Measurements from ENCODE around the gene MACROD1. TPM values are rescaled to one million over a fixed set of nuclear protein-coding genes. Genes with fewer than 3 reads are reported as not detected.
A peak's percentile ranks its signal among the peaks of the same experiment; 100 is the strongest.

MACROD1 gene
- total RNA-seq, 1 donor: 17.7 TPM

DNA sequence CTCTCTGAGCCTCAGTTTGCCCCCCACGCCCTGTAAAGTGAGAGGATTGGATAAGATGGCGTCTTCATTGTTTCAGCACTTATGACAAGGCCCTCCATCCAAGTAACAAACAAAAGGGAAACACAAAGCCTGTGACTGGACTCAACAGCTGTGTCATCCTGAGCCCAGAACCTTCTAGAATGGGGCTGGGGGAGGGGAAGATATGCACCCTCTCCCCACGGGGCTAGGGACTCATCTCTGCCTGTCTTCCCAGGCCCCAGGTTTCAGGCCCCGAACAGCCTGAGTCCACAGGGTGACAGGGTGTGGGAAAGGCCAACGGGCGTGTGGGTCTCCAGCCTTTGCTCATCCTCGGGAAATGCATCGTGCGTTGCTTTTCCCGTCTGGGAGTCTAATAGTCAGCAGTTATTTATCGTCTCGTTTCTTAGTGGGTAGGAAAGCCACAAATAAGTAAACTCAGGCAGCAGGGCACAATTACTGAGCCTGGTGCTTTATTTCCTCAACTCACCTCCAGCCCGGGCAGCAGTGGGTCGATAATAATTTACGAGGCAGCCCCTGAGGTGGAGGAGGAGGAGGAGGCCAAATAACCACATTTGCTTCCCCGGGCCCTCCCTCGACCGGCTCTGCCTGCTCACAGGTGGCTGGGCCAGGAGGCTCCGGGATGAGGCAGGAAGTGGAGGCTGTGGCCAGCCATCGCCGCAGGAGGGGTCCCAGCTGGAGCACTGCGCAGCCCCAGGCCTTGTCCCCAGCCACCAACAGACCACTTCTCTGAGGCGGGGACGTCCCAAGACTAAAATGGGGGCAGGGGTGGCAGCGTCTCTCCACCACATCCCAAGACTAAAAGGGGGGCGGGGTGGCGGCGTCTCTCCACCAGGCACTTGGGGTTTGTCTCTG lies 75.8 kb downstream of the MACROD1 start:
- DNase-seq (ENCODE audit: insufficient read length, low spot score, missing footprints): no peak
- no peaks in the 10 kb centered on the region for H3K9me3 ChIP-seq (ENCODE audit: low read depth, low read length)
- no peak overlapping the region for H3K4me3 ChIP-seq (ENCODE audit: insufficient read depth, low read length)
- H3K79me2 ChIP-seq (ENCODE audit: insufficient read depth, low read length): no peaks in the 10 kb centered on the region
- no peaks in the 10 kb centered on the region for H3K36me3 ChIP-seq (ENCODE audit: insufficient read depth, low read length)
- no peak overlapping the region for H3K27ac ChIP-seq (ENCODE audit: low read depth, low read length)
- H4K20me1 ChIP-seq (ENCODE audit: insufficient read depth, low read length): no peaks in the 10 kb centered on the region
- H3K4me1 ChIP-seq (ENCODE audit: insufficient read depth, low read length): peaks cover 28% of the 10 kb centered on the region
- no peaks in the 10 kb centered on the region for H3K27me3 ChIP-seq (ENCODE audit: insufficient read depth, low read length)
- H2AFZ ChIP-seq (ENCODE audit: low read length): no peak overlapping the region
- TF ChIP-seq, protein P1, sequence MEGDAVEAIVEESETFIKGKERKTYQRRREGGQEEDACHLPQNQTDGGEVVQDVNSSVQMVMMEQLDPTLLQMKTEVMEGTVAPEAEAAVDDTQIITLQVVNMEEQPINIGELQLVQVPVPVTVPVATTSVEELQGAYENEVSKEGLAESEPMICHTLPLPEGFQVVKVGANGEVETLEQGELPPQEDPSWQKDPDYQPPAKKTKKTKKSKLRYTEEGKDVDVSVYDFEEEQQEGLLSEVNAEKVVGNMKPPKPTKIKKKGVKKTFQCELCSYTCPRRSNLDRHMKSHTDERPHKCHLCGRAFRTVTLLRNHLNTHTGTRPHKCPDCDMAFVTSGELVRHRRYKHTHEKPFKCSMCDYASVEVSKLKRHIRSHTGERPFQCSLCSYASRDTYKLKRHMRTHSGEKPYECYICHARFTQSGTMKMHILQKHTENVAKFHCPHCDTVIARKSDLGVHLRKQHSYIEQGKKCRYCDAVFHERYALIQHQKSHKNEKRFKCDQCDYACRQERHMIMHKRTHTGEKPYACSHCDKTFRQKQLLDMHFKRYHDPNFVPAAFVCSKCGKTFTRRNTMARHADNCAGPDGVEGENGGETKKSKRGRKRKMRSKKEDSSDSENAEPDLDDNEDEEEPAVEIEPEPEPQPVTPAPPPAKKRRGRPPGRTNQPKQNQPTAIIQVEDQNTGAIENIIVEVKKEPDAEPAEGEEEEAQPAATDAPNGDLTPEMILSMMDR (IDR thresholded peaks at IDR 0.05; ENCODE audit: extremely low read depth, low read depth, low read length): no peak
- no peak overlapping the region for H3K4me2 ChIP-seq (ENCODE audit: insufficient read depth, low read length)

DNA sequence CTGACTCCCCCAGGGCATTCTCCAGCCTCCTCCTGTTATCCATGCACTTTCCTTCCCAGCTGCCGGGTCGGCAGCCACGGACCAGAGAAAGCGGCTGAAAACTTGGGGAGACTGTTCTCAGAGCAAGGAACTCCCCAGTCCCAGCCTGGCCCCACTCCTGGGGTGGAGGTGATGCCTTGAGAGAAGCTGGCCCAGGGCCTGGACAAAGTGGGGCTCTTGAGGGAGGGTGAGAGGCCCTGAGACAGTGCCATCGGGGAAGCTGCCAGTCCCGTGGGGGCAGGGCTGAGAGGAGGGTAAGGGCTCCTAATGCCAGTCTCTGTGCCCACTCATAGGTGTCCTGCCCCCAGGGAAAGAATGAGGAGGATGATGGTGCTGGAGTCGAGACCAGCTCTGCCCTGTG lies 76.4 kb downstream of the MACROD1 start:
- H3K79me2 ChIP-seq (ENCODE audit: insufficient read depth, low read length): no peaks in the 10 kb centered on the region
- TF ChIP-seq, protein P1 (IDR thresholded peaks at IDR 0.05; ENCODE audit: extremely low read depth, low read depth, low read length): no peak
- H3K27ac ChIP-seq (ENCODE audit: low read depth, low read length): no peak overlapping the region
- peaks cover 22% of the 10 kb centered on the region for H3K4me1 ChIP-seq (ENCODE audit: insufficient read depth, low read length)
- no peaks in the 10 kb centered on the region for H3K9me3 ChIP-seq (ENCODE audit: low read depth, low read length)
- H3K27me3 ChIP-seq (ENCODE audit: insufficient read depth, low read length): no peaks in the 10 kb centered on the region
- no peaks in the 10 kb centered on the region for H3K36me3 ChIP-seq (ENCODE audit: insufficient read depth, low read length)
- H2AFZ ChIP-seq (ENCODE audit: low read length): no peak overlapping the region
- H3K4me2 ChIP-seq (ENCODE audit: insufficient read depth, low read length): no peak overlapping the region
- no peak overlapping the region for H3K4me3 ChIP-seq (ENCODE audit: insufficient read depth, low read length)
- no peak for DNase-seq (ENCODE audit: insufficient read length, low spot score, missing footprints)
- no peaks in the 10 kb centered on the region for H4K20me1 ChIP-seq (ENCODE audit: insufficient read depth, low read length)

DNA sequence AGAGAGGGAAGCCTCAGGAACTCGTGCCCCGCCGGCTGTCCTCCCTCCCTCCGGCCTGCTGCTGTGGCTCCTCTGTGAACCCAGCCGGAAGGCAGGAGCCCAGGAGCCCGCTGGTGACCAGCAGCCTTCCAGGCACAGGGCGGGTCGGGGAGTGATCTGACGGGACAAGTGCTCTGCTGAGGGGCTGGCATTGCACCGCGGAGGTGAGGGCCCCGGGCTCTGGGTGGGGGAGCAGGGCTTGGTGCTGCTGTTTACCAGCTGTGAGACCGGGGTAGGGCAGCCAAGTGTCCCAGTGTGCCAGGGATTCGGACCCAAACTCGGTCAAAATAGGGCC lies 76.9 kb downstream of the MACROD1 start:
- DNase-seq (ENCODE audit: insufficient read length, low spot score, missing footprints): no peak
- Histone ChIP-seq H3K27ac (ENCODE audit: low read depth, low read length) (no peak overlapping the region), H3K27me3 (ENCODE audit: insufficient read depth, low read length) (no peaks in the 10 kb centered on the region), H3K36me3 (ENCODE audit: insufficient read depth, low read length) (no peaks in the 10 kb centered on the region), H3K4me1 (ENCODE audit: insufficient read depth, low read length) (peaks cover 17% of the 10 kb centered on the region), H2AFZ (ENCODE audit: low read length) (no peak overlapping the region), H3K4me3 (ENCODE audit: insufficient read depth, low read length) (no peak overlapping the region), H3K9me3 (ENCODE audit: low read depth, low read length) (no peaks in the 10 kb centered on the region), H3K4me2 (ENCODE audit: insufficient read depth, low read length) (no peak overlapping the region), H4K20me1 (ENCODE audit: insufficient read depth, low read length) (no peaks in the 10 kb centered on the region), H3K79me2 (ENCODE audit: insufficient read depth, low read length) (no peaks in the 10 kb centered on the region)
- TF ChIP-seq, protein P1 (IDR thresholded peaks at IDR 0.05; ENCODE audit: extremely low read depth, low read depth, low read length): no peak

DNA sequence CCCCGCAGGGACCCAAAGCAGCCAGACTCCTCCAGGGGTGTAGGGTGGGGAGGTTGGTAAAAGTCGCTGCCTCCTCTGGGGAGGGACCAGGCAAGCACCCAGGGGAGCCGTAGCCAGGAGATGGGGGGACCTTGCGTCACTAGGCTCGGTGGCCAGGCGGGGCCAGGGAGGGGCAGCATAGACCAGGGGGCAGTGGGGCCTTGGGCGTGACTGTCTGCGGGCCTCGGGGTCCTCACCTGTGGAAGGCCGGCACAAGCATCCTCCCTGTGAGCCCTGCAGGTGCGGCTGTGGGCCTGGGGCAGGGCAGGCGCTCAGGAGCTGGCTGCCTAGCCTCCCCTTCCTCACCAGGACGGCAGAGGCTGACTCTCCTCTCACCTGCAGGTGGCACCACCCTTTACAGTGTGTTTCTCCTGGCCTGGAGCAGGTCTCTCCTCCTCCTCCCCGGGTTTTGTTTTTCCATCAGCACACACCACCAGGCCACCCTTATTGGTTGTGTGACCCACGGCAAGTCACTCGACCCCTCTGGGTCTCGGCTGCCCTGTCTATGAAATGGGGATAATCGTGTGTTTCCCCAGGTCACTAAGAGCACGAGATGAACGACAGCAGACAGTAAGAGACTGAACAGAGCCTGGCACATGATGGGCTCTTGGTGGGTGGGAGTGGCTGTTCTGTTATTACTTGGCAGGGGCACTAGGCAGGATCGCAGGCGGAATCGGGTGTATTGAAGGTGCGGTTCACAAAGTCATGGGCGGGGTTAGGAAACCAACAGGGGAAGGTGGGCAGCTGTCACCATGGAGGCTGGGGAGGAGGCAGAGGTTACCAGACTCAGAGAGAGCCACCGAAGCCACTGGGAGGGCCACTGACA lies 77.5 kb downstream of the MACROD1 start:
- no peaks in the 10 kb centered on the region for H3K79me2 ChIP-seq (ENCODE audit: insufficient read depth, low read length)
- H3K4me3 ChIP-seq (ENCODE audit: insufficient read depth, low read length): no peak overlapping the region
- no peak overlapping the region for H3K27ac ChIP-seq (ENCODE audit: low read depth, low read length)
- no peak overlapping the region for H2AFZ ChIP-seq (ENCODE audit: low read length)
- H4K20me1 ChIP-seq (ENCODE audit: insufficient read depth, low read length): no peaks in the 10 kb centered on the region
- TF ChIP-seq, protein P1 (IDR thresholded peaks at IDR 0.05; ENCODE audit: extremely low read depth, low read depth, low read length): peak; percentile 12
- H3K36me3 ChIP-seq (ENCODE audit: insufficient read depth, low read length): no peaks in the 10 kb centered on the region
- DNase-seq (ENCODE audit: insufficient read length, low spot score, missing footprints): no peak
- H3K27me3 ChIP-seq (ENCODE audit: insufficient read depth, low read length): no peaks in the 10 kb centered on the region
- H3K9me3 ChIP-seq (ENCODE audit: low read depth, low read length): no peaks in the 10 kb centered on the region
- H3K4me1 ChIP-seq (ENCODE audit: insufficient read depth, low read length): peaks cover 11% of the 10 kb centered on the region
- no peak overlapping the region for H3K4me2 ChIP-seq (ENCODE audit: insufficient read depth, low read length)
